Liver (tissue), 9 donors: ENCODE results near the gene IKBKG. TPM values are rescaled to one million over a fixed set of nuclear protein-coding genes. Genes with fewer than 3 reads are reported as not detected.

ENCODE experiments used
- DNase-seq: peaks from one replicate; pipeline ENCODE4 v3.0.0-alpha.2; 2017; ENCODE audit warnings: low spot score
- H3K27ac ChIP-seq, 2 donors: one replicate each; pipeline ENCODE4 v1.7.0; 2013; ENCODE audit warnings: inconsistent platforms in 2 of 2, low read length in 2 of 2, control low read depth in 1 of 2, low read depth in 1 of 2, mild to moderate bottlenecking in 1 of 2
- H3K27me3 ChIP-seq, 4 donors: one replicate each; pipeline versions ENCODE4 v1.6.1 to v1.7.0; 2013; ENCODE audit warnings: low read length in 3 of 4, inconsistent platforms in 1 of 4, mild to moderate bottlenecking in 1 of 4, moderate library complexity in 1 of 4; ENCODE audit not compliant: control insufficient read depth in 4 of 4, insufficient read depth in 4 of 4
- H3K36me3 ChIP-seq, 4 donors: one replicate each; pipeline versions ENCODE4 v1.6.1 to v1.7.0; 2013; ENCODE audit warnings: low read length in 3 of 4, mild to moderate bottlenecking in 3 of 4, low read depth in 1 of 4, moderate library complexity in 1 of 4; ENCODE audit not compliant: control insufficient read depth in 4 of 4, insufficient read depth in 3 of 4
- H3K4me1 ChIP-seq, 4 donors: one replicate each; pipeline versions ENCODE4 v1.6.1 to v1.7.0; 2013; ENCODE audit warnings: low read length in 3 of 4, mild to moderate bottlenecking in 3 of 4, moderate library complexity in 1 of 4; ENCODE audit not compliant: control insufficient read depth in 4 of 4, insufficient read depth in 4 of 4
- H3K4me3 ChIP-seq, 3 donors: one replicate each; pipeline versions ENCODE4 v1.6.1 to v1.7.0; 2013; ENCODE audit warnings: low read length in 3 of 3, control low read depth in 1 of 3, low read depth in 1 of 3, mild to moderate bottlenecking in 1 of 3
- H3K9ac ChIP-seq, 2 donors: one replicate each; pipeline ENCODE4 v1.7.0; 2013; ENCODE audit warnings: low read length in 2 of 2, mild to moderate bottlenecking in 2 of 2, moderate library complexity in 2 of 2, control low read depth in 1 of 2, low read depth in 1 of 2
- H3K9me3 ChIP-seq, 4 donors: one replicate each; pipeline versions ENCODE4 v1.6.1 to v1.7.0; 2013; ENCODE audit warnings: low read length in 3 of 4; ENCODE audit not compliant: control insufficient read depth in 4 of 4
- EGR1 ChIP-seq, 2 donors: IDR thresholded peaks; 2 replicates each; pipeline ENCODE4 v1.6.1; 2016 to 2018; ENCODE audit warnings: antibody characterized with exemption in 2 of 2, low read depth in 2 of 2
- FOXA1 ChIP-seq: IDR thresholded peaks from 2 replicates; pipeline ENCODE4 v1.6.1; 2016; ENCODE audit warnings: antibody characterized with exemption
- FOXA2 ChIP-seq: IDR thresholded peaks from 2 replicates; pipeline ENCODE4 v1.6.1; 2016; ENCODE audit warnings: antibody characterized with exemption
- GABPA ChIP-seq, 2 donors: IDR thresholded peaks in 1 of 2; conservative IDR thresholded peaks in 1 of 2; 2 replicates each; pipeline ENCODE4 v1.6.1; 2016; ENCODE audit warnings: antibody characterized with exemption in 2 of 2, mild to moderate bottlenecking in 1 of 2, moderate library complexity in 1 of 2
- HNF4A ChIP-seq, 2 donors: conservative IDR thresholded peaks; 2 replicates each; pipeline ENCODE4 v1.6.1; 2016; ENCODE audit warnings: antibody characterized with exemption in 2 of 2, mild to moderate bottlenecking in 2 of 2
- HNF4G ChIP-seq: IDR thresholded peaks from 2 replicates; pipeline ENCODE4 v1.6.1; 2016; ENCODE audit warnings: antibody characterized with exemption
- JUND ChIP-seq, 2 donors: IDR thresholded peaks; 2 replicates each; pipeline ENCODE4 v1.6.1; 2016; ENCODE audit warnings: antibody characterized with exemption in 2 of 2
- NR2F2 ChIP-seq: IDR thresholded peaks from 2 replicates; pipeline ENCODE4 v1.6.1; 2016; ENCODE audit warnings: antibody characterized with exemption
- RAD21 ChIP-seq, 2 donors: IDR thresholded peaks; 2 replicates each; pipeline ENCODE4 v1.6.1; 2016; ENCODE audit warnings: antibody characterized with exemption in 2 of 2, mild to moderate bottlenecking in 2 of 2
- RXRA ChIP-seq, 2 donors: IDR thresholded peaks; 2 replicates each; pipeline ENCODE4 v1.6.1; 2017 to 2018; ENCODE audit warnings: antibody characterized with exemption in 2 of 2, mild to moderate bottlenecking in 1 of 2
- SP1 ChIP-seq: IDR thresholded peaks from 2 replicates; pipeline ENCODE4 v1.6.1; 2018; ENCODE audit warnings: antibody characterized with exemption, mild to moderate bottlenecking
- TAF1 ChIP-seq: conservative IDR thresholded peaks from 2 replicates; pipeline ENCODE4 v1.6.1; 2016; ENCODE audit warnings: antibody characterized with exemption, mild to moderate bottlenecking
- YY1 ChIP-seq: IDR thresholded peaks from 2 replicates; pipeline ENCODE4 v1.6.1; 2016; ENCODE audit warnings: antibody characterized with exemption, mild to moderate bottlenecking
- ZBTB33 ChIP-seq: IDR thresholded peaks from 2 replicates; pipeline ENCODE4 v1.6.1; 2016; ENCODE audit warnings: antibody characterized with exemption
- WGBS: extraction: QIAGEN DNeasy Blood & Tissue Kit; methylation state at CpG from one replicate; pipeline ENCODE4 v1.1.7; 2013; 5-methylcytosine and 5-hydroxymethylcytosine counted together
- polyA plus RNA-seq, 2 donors: library from polyadenylated mRNA; stranded (reverse) in 1 of 2; unstranded in 1 of 2; fragments of 200-250 nt in 1 of 2; fragments of >200 nt in 1 of 2; fragmentation: Nextera tagmentation in 1 of 2; extraction: Ambion mirVana in 1 of 2; gene quantifications; one replicate each; pipeline versions ENCODE4 v1.2.1 to v1.2.3, GENCODE V29; 2013 to 2015
- total RNA-seq, 2 donors: library from RNA; depleted of rRNA; stranded (reverse); fragments of >200 nt; gene quantifications; one replicate each; pipeline ENCODE4 v1.2.3, GENCODE V29; 2014
- TF ChIP-seq, protein P1 (sequence below): IDR thresholded peaks from 2 replicates; pipeline ENCODE4 v1.6.1; 2016; ENCODE audit warnings: antibody characterized with exemption
- TF ChIP-seq, protein P2 (sequence below): fragments of 150-350 bp; IDR thresholded peaks from 2 replicates; pipeline ENCODE4 v1.5.1; 2017; ENCODE audit warnings: improper control_type of control experiment, low read depth, low read length; ENCODE audit not compliant: missing input control
- TF ChIP-seq, protein P3 (sequence below): IDR thresholded peaks from 2 replicates; pipeline ENCODE4 v1.6.1; 2016; ENCODE audit warnings: antibody characterized with exemption, mild to moderate bottlenecking
- TF ChIP-seq, protein P4 (sequence below): IDR thresholded peaks from 2 replicates; pipeline ENCODE4 v1.6.1; 2016; ENCODE audit warnings: antibody characterized with exemption
- donor health status: healthy.
- donor health status: healthy.
- donor health status: healthy.
- donor health status: healthy.
- donor health status: healthy.

Gene IKBKG
- total and polyA plus RNA-seq, 4 donors: 17.1 to 74.1 (median 36.0) TPM

DNA sequence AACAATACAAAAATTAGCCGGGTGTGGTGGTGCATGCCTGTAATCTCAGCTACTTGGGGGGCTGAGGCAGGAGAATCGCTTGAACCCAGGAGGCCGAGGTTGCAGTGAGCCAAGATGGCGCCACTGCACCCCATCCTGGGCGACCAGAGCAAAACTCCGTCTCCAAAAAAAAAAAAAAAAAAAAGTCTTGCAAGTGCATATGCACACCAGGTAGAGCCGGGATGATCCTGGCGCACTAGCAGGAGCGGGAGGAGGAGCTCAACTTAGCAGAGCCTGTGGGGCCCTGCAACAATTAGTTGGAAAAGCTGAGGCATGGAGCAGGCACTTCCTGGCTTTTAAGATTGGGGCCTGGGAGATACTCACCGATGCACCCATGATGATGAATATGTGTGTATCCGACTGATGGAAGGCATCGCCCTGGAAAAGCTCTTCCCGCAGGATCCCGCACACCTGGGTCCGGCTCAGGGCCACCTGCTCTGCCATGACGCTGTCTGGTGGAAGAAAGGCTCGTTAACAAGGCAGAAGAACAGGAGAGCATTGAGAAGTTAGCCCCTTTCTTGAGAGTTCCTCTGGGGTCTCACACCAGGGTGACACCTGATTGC is 1.6 kb upstream of the IKBKG start:
- no peak for TF ChIP-seq EGR1 (IDR thresholded peaks at IDR 0.05; ENCODE audit: low read depth in 2 of 2)
- TF ChIP-seq NR2F2: no peak
- no peaks in the 10 kb centered on the region for H3K27me3 ChIP-seq
- H3K9ac ChIP-seq: no peak overlapping the region
- WGBS: 96% methylated on average over 17 of the region's 17 CpGs
- no peak for DNase-seq
- no peaks in the 10 kb centered on the region for H3K36me3 ChIP-seq
- peak overlapping the region in 1 of 3 donors; percentile 59 for H3K4me3 ChIP-seq
- peaks cover 1 to 38% (median 24%) of the 10 kb centered on the region in 4 donors for H3K4me1 ChIP-seq
- H3K9me3 ChIP-seq: no peaks in the 10 kb centered on the region
- no peak overlapping the region for H3K27ac ChIP-seq

DNA sequence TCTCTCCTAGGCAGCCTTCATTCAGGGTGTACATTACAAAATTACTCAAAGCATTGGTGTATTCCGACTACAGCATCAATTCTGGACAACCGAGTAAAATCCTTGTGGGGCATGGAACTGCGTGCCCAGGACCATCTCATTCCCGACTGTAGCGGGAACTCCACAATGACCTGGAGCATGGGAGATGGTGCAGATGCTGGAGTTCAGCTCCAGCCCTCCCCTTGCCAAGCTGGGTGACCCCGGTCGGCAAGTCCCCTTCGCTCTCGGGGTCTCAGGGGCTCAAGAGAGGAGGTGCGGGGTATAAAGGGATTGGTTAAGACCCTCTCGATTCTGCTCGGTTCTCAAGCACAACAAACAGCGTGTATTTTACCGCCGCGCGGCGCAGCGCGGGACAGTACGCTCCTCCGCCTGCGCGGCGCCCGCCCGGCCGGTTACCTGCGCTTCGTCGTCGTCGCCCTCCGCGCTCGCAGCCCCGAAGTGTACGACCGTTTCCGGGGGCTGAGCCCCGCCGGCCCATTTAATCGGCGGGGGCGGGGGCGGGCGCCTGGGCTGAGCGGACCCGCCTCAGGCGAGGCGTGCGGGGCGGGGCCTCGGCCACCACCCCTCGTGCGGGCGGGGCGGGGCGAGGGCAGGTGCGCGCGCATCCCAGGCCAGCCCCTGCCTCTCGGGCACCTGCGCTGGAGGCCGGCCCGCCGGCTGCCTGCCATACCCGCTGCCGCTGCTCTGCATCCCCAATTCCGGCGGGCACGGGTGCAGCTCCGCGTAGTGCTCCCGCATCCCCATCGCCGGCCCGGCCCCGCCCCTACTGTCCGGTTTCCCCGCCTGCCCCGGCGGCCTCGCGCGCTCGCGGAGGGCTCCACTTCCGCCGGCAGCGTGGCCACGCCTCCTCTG is 821 bp upstream of the IKBKG start, which contains the start of gene G6PD:
Gene G6PD, minus strand, starts transcription at position 493 of the 891 bp plus-strand sequence. CDS start 691 bp downstream, outside the sequence.
- TF ChIP-seq, protein P1, sequence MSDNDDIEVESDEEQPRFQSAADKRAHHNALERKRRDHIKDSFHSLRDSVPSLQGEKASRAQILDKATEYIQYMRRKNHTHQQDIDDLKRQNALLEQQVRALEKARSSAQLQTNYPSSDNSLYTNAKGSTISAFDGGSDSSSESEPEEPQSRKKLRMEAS: no peak
- TF ChIP-seq HNF4A (conservative IDR thresholded peaks at IDR 0.05) (no peak), NR2F2 (no peak), EGR1 (IDR thresholded peaks at IDR 0.05; ENCODE audit: low read depth in 2 of 2) (no peak), SP1 (no peak), GABPA (IDR thresholded peaks at IDR 0.05 in 1 of 2, conservative IDR thresholded peaks at IDR 0.05 in 1 of 2) (no peak), HNF4G (no peak), FOXA2 (no peak), RAD21 (IDR thresholded peaks at IDR 0.05) (no peak), RXRA (IDR thresholded peaks at IDR 0.05) (no peak), JUND (IDR thresholded peaks at IDR 0.05) (no peak), TAF1 (no peak), YY1 (no peak), FOXA1 (no peak), ZBTB33 (no peak)
- TF ChIP-seq, protein P2, sequence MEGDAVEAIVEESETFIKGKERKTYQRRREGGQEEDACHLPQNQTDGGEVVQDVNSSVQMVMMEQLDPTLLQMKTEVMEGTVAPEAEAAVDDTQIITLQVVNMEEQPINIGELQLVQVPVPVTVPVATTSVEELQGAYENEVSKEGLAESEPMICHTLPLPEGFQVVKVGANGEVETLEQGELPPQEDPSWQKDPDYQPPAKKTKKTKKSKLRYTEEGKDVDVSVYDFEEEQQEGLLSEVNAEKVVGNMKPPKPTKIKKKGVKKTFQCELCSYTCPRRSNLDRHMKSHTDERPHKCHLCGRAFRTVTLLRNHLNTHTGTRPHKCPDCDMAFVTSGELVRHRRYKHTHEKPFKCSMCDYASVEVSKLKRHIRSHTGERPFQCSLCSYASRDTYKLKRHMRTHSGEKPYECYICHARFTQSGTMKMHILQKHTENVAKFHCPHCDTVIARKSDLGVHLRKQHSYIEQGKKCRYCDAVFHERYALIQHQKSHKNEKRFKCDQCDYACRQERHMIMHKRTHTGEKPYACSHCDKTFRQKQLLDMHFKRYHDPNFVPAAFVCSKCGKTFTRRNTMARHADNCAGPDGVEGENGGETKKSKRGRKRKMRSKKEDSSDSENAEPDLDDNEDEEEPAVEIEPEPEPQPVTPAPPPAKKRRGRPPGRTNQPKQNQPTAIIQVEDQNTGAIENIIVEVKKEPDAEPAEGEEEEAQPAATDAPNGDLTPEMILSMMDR: no peak
- TF ChIP-seq, protein P3, sequence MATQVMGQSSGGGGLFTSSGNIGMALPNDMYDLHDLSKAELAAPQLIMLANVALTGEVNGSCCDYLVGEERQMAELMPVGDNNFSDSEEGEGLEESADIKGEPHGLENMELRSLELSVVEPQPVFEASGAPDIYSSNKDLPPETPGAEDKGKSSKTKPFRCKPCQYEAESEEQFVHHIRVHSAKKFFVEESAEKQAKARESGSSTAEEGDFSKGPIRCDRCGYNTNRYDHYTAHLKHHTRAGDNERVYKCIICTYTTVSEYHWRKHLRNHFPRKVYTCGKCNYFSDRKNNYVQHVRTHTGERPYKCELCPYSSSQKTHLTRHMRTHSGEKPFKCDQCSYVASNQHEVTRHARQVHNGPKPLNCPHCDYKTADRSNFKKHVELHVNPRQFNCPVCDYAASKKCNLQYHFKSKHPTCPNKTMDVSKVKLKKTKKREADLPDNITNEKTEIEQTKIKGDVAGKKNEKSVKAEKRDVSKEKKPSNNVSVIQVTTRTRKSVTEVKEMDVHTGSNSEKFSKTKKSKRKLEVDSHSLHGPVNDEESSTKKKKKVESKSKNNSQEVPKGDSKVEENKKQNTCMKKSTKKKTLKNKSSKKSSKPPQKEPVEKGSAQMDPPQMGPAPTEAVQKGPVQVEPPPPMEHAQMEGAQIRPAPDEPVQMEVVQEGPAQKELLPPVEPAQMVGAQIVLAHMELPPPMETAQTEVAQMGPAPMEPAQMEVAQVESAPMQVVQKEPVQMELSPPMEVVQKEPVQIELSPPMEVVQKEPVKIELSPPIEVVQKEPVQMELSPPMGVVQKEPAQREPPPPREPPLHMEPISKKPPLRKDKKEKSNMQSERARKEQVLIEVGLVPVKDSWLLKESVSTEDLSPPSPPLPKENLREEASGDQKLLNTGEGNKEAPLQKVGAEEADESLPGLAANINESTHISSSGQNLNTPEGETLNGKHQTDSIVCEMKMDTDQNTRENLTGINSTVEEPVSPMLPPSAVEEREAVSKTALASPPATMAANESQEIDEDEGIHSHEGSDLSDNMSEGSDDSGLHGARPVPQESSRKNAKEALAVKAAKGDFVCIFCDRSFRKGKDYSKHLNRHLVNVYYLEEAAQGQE: no peak
- TF ChIP-seq, protein P4, sequence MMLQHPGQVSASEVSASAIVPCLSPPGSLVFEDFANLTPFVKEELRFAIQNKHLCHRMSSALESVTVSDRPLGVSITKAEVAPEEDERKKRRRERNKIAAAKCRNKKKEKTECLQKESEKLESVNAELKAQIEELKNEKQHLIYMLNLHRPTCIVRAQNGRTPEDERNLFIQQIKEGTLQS: no peak
- under 1% methylated on average over 84 of the region's 92 CpGs for WGBS
- H3K27me3 ChIP-seq: no peaks in the 10 kb centered on the region
- H3K27ac ChIP-seq: peak within 1 kb of the TSS; percentile 79 to 83
- peak; percentile 86 for DNase-seq
- peak within 1 kb of the TSS; percentile 11 to 77 for H3K9ac ChIP-seq
- H3K36me3 ChIP-seq: peaks cover 0 to 1% (median 0%) of the 10 kb centered on the region in 4 donors
- peaks cover 1 to 38% (median 24%) of the 10 kb centered on the region in 4 donors for H3K4me1 ChIP-seq
- no peaks in the 10 kb centered on the region for H3K9me3 ChIP-seq
- peak within 1 kb of the TSS; percentile 59 to 86 (median 81) for H3K4me3 ChIP-seq
